ENCODE results near the gene CARMIL1.
"Not testable (repeated sequence)": the region's sequence is repeated elsewhere in the genome, so short reads cannot be mapped to it uniquely, and the experiment has no call there.

Gene CARMIL1

DNA sequence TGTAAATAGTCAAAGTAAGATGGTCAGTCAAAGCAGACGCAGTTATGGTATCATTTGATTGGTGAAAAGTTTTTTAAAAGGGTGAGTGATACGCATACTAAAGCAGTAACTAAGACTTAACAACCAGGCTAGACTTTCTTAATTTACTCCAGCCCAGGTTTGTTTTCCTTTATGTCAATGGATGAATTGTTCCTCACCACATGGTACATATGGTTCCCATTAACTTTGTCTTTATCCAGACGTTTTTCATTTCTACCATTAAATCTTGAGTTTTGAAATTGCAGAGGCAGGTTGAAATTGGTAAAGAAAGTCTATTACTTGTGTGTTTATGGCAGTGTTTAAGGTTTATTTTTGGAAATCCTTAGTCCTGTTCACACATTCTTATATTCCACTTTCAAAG is 274.3 kb downstream of the CARMIL1 start:
- DNase-seq (ENCODE audit: low read depth in 2 of 3, low spot score in 2 of 3) = no peak

DNA sequence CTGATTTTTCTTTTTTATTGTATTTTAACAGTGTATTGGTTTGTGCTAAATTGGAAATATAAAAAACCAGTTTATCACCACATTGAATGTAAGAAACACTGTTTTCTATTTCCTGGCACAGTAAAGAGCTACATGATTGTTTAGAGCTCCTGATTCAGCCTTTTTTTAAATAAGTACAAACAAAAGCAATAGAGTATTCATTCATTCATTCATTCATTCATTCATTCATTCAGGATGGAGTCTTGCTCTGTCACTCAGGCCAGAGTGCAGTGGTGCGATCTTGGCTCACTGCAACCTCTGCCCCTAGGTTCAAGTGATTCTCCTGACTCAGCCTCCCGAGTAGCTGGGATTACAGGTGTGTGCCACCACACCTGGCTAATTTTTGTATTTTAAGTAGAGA is 276.0 kb downstream of the CARMIL1 start:
- no peak for DNase-seq (ENCODE audit: low read depth in 2 of 3, low spot score in 2 of 3)

DNA sequence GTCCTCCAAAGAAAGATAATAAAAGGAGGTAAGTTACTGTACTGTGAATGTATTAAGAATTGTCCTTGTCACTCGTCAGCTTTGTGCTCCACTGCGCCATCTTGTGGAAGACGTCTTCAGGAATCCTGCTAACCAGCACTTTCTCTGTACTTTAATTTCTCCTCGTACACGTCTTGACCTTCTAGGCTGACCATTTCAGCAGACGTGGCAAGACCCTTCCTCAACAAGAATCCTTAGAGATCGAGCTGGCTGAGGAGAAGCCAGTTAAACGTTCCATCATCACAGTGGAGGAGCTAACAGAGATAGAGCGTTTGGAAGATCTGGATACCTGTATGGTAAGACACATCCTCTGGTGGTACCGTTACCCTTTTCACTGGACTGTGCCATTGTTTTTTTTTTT is 277.3 kb downstream of the CARMIL1 start:
- DNase-seq (ENCODE audit: low read depth in 2 of 3, low spot score in 2 of 3) = peak; percentile 10 to 61 (median 55)

DNA sequence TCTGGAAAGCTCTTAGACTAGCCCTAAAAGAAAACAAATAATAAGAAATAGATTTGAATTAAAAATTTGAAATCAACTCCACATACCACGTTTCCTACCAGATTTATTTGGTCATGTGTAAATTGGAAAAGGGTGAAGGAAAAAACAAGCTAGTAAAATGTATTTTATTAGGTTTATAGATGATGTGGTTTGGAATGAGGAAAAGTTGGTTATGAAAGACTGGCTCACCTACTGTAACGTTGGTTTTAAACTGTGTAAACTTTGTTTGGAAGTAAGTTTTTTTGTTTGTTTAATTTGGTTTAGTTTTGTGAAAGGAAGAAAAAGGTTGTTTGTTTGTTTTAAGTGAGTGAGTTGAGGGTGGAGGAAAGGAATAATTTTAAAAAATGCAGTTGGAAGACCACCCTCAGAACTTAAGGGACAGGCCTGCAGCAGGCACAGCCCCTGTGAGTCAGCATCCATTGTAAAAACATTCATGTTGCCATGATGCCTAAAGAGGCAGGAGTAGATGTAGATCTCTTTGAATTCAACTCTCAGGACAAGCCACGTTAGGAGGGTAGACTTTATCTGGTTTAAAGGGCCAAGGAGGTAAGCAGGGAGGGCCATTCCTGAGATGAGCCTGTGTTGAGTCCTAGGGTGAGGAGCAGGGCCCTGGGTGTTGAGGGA is 279.1 kb downstream of the CARMIL1 start:
- DNase-seq (ENCODE audit: low read depth in 2 of 3, low spot score in 2 of 3) = no peak

DNA sequence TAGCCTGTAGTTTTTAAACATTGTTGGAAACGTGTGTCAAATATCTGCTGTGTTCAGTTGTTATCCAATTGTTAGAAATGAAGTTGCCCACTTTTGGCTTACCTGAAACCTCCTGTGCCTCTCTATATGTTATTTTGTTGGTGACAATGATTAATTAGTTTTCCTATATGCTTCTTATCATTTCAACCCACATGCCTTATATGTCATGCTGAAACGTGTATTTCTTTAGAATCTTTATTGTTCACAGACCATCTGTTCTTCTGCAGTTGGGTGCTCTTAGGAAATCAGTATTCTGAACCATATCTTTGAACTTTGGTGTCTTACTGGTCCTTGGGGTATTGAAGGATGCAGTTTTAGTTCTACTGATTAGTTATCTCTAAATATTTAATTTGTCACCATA is 281.7 kb downstream of the CARMIL1 start:
- DNase-seq (ENCODE audit: low read depth in 2 of 3, low spot score in 2 of 3) = no peak

DNA sequence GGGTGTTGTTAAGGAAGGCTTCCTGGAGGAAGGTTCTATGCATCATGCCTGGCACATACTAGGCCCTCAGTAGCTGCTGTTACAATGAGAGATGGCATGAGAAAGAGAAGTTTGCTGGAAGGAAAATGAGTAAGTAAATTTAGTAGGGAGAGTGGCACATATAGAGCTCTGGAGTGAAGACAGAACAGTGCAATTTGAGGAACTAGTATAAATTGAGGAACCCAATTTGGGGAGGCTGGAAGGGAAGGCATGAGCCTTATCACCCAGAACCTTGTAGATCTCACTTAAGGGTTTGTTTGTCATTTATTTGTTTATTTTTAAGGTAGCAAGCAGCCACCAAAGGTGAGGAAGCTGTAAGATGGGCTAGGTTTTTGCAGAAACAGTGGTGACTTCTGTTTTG is 285.8 kb downstream of the CARMIL1 start:
- no peak for DNase-seq (ENCODE audit: low read depth in 2 of 3, low spot score in 2 of 3)

DNA sequence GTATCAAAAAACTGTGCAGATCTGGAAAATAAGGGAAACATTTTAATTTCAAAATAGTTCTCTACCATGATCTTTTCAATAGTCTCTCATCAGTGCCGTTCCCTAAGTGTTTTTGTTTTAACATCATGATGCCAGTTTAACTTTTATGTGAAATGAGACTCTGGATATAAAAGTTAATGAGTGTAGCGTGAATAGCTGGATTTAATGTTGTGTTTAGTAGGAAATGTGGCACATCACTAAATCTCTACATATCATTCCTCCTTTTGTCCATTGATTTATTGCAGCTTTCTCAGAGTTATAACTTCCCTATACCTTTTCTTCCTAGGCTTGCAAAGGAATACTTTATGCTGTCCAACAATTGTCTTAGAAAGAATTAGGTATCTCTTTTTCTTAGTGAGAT is 291.4 kb downstream of the CARMIL1 start:
- DNase-seq (ENCODE audit: low read depth in 2 of 3, low spot score in 2 of 3) = no peak

DNA sequence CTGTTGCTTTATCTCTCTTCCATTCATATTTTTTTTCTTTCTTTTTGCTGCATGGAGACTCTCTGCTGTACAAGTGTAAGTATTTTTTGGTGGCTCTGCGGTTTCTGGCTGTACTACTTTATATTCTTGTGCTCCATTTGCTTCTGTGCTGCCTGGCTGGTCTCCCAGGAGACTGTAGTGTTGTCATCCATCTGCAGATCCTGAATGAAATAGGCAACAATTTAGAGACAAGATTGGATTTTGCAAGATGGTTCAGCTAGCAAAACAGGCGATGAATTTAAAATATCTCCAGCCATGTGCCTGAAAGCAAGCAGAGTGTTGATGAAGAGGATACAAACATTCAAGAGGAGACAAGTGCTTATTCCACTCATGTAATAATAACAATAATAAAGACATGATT is 297.7 kb downstream of the CARMIL1 start:
- no peak for DNase-seq (ENCODE audit: low read depth in 2 of 3, low spot score in 2 of 3)

DNA sequence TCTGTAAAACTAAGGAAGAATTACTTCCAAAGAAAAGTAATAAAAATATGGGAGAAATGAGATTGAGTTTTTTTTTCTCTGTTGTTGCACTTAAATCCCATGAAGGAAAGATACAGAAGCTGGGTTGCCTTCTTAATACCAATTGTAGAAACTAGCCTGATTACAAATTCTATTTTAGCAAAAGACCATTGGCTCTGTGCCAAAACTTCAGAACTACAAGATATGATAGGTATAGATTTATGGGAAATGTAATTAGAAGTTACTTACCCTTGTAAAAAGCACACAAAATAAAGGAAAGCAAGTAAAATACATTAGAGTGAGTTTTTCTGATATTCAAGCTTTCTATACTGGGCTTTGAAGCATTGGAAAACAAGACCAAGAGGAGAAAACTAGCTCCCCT is 299.4 kb downstream of the CARMIL1 start:
- DNase-seq (ENCODE audit: low read depth in 2 of 3, low spot score in 2 of 3) = no peak

DNA sequence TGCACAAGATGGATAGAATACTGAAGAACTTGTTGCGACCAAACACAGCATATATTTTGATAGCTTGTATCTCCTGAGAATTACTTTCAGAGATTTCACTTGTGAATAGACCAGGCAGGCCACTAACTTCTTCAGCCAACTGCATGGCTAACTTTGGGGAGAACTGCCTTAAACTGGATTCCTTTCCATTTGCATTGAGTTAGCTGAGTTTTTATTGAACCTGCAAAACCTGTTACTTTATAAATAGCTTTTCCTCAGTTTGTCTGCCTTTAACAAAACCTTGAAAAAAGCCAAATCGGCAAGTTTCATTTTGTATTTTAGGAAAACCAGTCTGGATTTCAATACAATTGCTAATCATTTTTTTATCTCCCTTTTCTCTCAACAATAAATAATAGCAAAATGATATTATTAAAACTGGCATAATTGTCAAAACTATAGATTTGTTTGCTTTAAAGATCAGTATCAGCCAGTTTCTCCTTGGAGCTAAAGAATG is 300.3 kb downstream of the CARMIL1 start:
- no peak for DNase-seq (ENCODE audit: low read depth in 2 of 3, low spot score in 2 of 3)

DNA sequence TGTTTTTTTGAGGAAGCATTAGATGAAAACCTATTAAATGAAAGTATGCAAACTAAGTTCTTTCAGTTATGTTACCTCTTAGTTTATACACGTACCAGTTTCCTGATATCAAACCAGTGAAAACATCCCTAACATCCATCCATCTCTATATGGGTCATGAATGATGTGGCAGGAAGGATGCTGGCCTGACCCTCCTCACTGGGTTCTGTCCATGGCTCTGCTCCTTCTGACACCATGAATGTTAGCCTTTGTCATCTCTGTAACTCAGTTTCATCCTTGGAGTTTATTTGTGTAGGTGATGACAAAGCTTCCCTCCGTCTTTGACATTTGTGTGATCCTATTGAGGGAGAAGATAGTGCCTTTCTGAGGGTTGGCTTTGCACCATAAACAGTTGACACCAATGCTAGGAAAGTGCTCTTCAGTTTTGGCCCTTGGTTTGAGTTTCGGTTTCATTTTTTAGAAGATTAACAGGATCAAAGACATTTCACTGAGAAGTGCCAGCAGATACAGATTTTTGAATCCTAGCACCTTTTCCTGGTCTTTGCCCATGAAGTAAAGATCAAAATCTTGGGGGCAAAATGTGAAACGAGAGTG is 300.8 kb downstream of the CARMIL1 start:
- no peak for DNase-seq (ENCODE audit: low read depth in 2 of 3, low spot score in 2 of 3)

DNA sequence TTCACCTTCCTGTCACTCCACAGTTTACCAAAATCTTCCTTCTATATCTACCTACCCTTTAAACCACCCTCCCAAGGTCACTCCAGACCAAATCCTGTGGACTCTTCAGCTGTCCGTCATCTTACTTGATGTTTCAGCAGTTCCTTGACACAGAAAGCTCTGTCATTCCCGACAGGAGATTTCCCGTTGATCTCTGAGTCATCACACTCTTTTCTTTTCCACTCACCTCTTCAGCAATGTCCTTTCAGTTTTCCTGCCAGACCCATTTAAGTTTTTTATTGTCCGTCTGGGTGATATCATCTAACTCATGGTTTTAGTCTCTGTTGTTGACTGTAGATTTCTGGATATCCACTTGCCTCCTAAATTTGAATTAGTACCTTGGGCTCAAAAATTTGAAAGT is 302.9 kb downstream of the CARMIL1 start:
- DNase-seq (ENCODE audit: low read depth in 2 of 3, low spot score in 2 of 3) = no peak

DNA sequence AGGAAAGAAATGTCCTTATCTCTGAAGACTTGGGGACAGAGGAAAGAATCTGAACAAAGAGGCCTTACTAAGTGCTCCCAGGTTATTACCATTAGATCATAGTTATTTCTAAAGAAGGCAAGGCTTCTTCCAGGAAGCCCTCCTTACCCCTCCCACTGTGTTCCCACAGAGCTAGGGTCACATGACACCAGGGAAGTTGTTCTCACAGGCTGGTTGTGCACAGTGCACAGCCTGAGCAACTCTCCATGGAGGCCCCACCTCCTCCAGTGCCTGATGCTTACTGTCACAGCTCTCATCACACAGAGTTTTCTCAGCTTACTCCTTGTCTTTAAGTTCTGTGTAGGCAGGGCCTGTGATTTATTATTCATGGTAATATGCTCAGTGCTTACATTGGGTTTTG is 303.9 kb downstream of the CARMIL1 start:
- no peak for DNase-seq (ENCODE audit: low read depth in 2 of 3, low spot score in 2 of 3)

DNA sequence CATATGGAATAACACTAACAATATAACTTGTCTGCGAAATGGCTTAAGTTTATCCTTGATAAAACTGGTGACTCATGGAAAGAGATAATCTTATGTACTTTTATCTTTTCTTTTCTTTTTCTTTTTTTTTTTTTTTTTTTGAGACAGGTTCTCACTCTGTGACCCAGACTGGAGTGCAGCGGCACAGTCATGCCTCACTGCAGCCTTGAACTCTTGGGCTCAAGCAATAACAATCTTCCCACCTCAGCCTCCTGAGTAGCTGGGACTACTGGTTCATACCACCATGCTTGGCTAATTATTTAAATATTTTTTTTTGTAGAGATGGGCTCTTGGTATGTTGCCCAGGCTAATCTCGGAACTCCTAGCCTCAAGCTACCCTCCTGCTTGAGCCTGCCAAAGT is 304.7 kb downstream of the CARMIL1 start:
- no peak for DNase-seq (ENCODE audit: low read depth in 2 of 3, low spot score in 2 of 3)

DNA sequence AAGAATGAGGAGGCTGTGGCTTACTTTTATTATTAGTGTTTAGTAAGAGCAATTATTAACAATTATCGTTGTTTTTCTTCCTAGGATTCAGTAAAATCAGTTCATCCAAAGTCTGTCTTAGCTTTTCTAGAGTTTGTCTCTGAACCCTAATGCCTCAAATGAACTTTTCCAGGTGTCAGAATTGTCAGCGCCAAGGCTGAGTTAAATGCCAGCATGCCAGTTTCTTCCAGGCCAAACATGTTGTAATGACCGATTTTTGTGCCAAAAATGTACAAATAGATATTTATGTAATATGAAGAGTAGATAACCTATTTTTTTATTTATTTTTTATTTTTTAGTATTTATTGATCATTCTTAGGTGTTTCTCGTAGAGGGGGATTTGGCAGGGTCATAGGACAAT is 306.1 kb downstream of the CARMIL1 start:
- no peak for DNase-seq (ENCODE audit: low read depth in 2 of 3, low spot score in 2 of 3)

DNA sequence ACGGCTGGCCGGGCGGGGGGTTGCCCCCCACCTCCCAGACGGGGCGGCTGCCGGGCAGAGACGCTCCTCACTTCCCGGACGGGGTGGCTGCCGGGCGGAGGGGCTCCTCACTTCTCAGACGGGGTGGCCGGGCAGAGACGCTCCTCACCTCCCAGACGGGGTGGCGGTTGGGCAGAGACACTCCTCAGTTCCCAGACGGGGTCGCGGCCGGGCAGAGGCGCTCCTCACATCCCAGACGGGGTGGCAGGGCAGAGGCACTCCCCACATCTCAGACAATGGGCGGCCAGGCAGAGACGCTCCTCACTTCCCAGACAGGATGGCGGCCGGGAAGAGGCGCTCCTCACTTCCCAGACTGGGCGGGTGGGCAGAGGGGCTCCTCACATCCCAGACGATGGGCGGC is 306.9 kb downstream of the CARMIL1 start:
- DNase-seq (ENCODE audit: low read depth in 2 of 3, low spot score in 2 of 3) = not testable (repeated sequence)

DNA sequence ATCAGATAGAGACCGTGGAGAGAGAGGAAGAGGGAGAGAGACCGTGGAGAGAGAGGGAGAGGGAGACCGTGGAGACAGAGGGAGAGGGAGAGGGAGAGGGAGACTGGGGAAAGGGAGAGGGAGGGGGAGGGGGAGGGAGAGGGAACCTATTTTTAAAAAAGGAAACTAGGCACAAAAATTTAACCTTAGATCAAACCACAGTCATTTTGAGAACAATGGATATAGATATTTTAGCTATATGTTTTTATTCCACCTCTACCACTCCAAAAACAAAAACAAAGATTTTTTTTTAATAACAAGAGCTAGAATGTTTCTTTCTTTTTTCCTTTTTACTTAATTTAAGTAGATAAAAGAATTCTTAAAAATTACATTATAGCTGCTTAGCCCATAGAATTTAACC is 307.8 kb downstream of the CARMIL1 start:
- no peak for DNase-seq (ENCODE audit: low read depth in 2 of 3, low spot score in 2 of 3)

DNA sequence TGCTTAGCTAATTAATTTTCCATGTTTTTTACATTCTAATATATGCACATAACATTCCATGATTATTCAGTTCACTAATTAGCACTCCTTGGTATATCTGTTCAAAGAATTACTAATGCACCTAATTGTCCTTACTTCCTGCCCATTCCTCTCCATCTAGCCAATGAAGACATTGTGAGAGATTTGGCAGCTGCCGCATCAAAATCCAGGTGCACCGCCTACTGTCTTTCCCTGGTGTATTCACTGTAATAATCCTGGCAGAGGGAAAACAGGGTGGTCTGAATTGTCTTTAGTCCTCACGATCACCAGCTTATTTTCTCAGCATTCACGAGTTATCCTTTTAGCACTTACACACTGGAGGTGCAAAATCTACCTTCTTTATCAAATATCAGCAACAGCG is 311.8 kb downstream of the CARMIL1 start:
- no peak for DNase-seq (ENCODE audit: low read depth in 2 of 3, low spot score in 2 of 3)

DNA sequence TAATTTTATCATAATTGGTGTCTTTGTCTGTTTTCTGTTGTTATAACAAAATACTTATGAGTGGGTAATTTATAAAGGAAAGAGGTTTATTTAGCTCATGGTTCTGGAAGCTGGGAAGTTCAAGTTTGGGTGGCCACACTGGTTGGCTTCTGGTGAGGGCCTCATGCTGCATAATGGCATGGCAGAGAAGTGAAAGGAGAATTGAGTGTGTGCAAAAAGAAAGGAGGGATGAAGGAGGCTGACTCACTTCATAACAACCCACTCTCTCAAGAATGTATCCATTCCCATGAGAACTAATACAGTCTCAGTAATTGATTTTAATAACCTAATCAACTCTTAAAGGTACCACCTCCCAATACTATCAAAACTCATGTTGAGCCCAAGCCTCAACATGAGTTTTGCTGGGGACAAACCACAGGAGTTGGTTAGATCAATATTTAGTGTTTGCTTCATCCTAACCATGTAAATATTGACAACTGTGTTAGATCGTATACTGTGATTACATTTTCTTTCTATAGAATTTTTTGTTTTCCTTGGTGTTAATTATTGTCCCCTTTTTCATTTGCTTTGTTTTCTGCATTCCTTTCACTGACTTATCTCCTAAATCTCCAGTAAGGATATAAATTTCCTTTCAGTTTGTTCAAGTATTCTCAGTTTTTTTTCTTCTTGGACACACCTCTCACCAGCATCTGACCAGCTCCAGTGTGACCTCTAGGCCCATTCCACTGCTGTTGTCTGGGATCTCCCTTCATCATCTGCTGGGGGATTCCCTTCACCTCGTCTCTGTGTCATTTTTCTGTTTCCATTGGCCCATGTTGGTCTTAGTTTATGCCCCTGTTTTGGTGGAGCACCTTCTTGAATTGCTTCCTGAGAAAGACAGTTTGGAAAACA is 318.0 kb downstream of the CARMIL1 start:
- DNase-seq (ENCODE audit: low read depth in 2 of 3, low spot score in 2 of 3) = no peak

DNA sequence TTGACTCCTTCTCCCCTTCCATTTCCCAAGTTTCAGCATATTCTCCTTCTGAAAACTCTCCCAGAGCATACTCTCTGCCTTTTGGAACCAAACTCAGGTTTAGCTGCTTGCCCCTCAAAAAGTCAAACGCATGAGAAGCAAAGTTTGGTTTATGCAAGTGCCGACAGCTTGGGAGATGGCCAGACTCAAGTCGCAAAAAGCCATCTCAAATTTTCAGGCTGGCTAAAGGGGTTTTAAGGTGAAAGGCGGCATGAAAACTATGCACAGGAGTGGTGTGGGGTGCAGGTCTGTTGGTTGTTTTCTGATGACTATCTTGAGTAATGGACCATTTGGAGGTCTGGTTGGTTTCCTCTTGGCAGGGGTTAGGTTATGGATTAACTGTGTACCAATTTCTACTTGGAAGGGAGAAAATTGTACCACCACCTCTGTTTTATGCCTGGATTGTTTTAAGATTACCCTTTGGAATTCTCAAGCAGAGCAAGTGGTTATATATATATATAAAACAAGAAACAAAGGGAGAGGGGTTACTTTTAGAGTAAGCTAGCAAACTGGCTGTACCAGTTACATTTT is 320.4 kb downstream of the CARMIL1 start:
- no peak for DNase-seq (ENCODE audit: low read depth in 2 of 3, low spot score in 2 of 3)

DNA sequence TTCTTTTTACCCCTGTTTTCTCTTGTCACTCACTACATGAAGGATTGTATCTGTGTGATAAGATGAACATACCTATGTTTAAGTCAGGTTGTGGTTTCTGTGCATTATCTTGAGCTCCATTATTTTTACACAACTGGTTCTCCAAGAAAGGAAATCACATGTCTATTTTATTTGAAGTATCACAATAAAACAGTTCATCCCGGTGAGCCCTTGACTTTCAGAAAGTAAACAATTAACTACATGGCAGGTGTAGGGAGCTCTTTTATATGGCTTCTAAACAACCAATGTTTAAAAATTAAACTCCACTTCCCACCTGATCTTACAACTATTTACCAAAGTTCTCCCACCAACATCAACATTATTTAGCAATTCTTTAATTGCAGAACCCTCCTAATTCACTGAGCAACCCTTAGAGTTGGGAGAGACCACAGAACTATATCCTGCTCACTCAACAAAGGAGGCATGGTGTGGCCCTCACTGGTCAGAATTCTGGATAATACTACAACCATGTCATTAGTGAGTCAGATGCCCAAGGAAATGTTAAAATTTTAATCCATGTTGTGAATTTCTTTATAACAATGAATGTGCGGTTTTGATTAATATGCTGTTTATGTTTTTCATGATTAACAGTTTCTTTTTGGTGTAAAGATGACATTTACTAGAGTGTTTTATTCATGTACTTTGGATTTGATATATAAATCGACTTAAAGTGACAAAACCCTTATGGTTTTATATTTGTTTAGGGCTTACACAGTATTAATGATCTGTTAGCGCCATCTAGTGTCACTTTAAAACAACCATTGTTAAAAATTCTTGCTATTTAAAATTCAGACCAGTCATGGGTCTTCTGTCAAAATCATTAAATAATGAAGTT is 322.9 kb downstream of the CARMIL1 start:
- no peak for DNase-seq (ENCODE audit: low read depth in 2 of 3, low spot score in 2 of 3)

Measured in activated CD8-positive, alpha-beta memory T cell treated with anti-CD3 and anti-CD28 coated beads for 48 hours (primary cell).